NT2/D1 (cell line): Measurements from ENCODE around the gene MT2A.

ENCODE experiments used
- SUZ12 ChIP-seq: IDR thresholded peaks from 2 replicates; pipeline ENCODE4 v1.6.1; 2011; ENCODE audit not compliant: insufficient read length, insufficient read depth; ENCODE audit errors: extremely low read depth
- ZNF274 ChIP-seq: IDR thresholded peaks from 2 replicates; pipeline ENCODE4 v1.6.1; 2011; ENCODE audit warnings: mild to moderate bottlenecking, low read depth, low read length

GRCh38 chr16:56630134-56630533 lies 21.8 kb downstream of the MT2A start:
- TF ChIP-seq ZNF274, result no peak
- no peak for TF ChIP-seq SUZ12
